Measurements from ENCODE around the gene POLR2J2. TPM values are rescaled to one million over a fixed set of nuclear protein-coding genes. Genes with fewer than 3 reads are reported as not detected.
A peak's percentile ranks its signal among the peaks of the same experiment; 100 is the strongest.
"Not testable (repeated sequence)": the region's sequence is repeated elsewhere in the genome, so short reads cannot be mapped to it uniquely, and the experiment has no call there.

POLR2J2 gene
- total and polyA plus RNA-seq, 9 of the 15 experiments (the other 6 are each of a cell fraction or from before 2014, with no cell fraction given), result 0.80 to 13.6 (median 5.2) TPM

- DNase-seq (ENCODE audit: extremely low read depth in 1 of 4, low spot score in 3 of 4); in situ Hi-C loops (cut with MboI); H3K27ac ChIP-seq (ENCODE audit: extremely low read depth, low read depth, low read length); H3K9me1 ChIP-seq (ENCODE audit: control insufficient read depth, insufficient read depth, low read length); H3K4me3 ChIP-seq; H3K27me3 ChIP-seq (ENCODE audit: control insufficient read depth in 2 of 2, insufficient read depth in 2 of 2, low read length in 2 of 2); H3K9ac ChIP-seq (ENCODE audit: insufficient read depth in 1 of 2, low read depth in 2 of 2, low read length in 2 of 2); POLR2A ChIA-PET; H3K79me2 ChIP-seq (ENCODE audit: control insufficient read depth, insufficient read depth, low read length); H3K4me2 ChIP-seq (ENCODE audit: insufficient read depth, low read length); H3K4me1 ChIP-seq (replicated peaks in 1 of 2; ENCODE audit: control insufficient read depth in 2 of 2, insufficient read depth in 2 of 2, low read length in 2 of 2); intact Hi-C loops (cut with micrococcal nuclease); CTCF ChIA-PET (ENCODE audit: low intra/inter-chr PET ratio); FAIRE-seq; H3K36me3 ChIP-seq (ENCODE audit: control insufficient read depth, insufficient read depth, low read length); BruUV-seq (replicated peaks); H4K20me1 ChIP-seq (replicated peaks; ENCODE audit: control insufficient read depth, insufficient read depth, low read length); H2AFZ ChIP-seq (ENCODE audit: low read depth, low read length); H3K9me3 ChIP-seq (replicated peaks; ENCODE audit: control insufficient read depth, insufficient read depth, low read depth, low read length): not testable (repeated sequence)
- peak; percentile 52 for ATAC-seq
- 2% methylated on average over 5 of the region's 5 CpGs for WGBS (ENCODE audit: insufficient coverage, low coverage, missing lambda C conversion rate)
These were observed 41.7 kb upstream of the POLR2J2 start for GRCh38 chr7:102713011-102713690.

GRCh38 chr7:102698962-102699750, 27.7 kb upstream of the POLR2J2 start:
- H3K4me1 ChIP-seq (replicated peaks in 1 of 2; ENCODE audit: control insufficient read depth in 2 of 2, insufficient read depth in 2 of 2, low read length in 2 of 2); CTCF ChIA-PET (ENCODE audit: low intra/inter-chr PET ratio); H3K4me3 ChIP-seq; H3K36me3 ChIP-seq (ENCODE audit: control insufficient read depth, insufficient read depth, low read length); H3K27me3 ChIP-seq (ENCODE audit: control insufficient read depth in 2 of 2, insufficient read depth in 2 of 2, low read length in 2 of 2); BruUV-seq (replicated peaks); POLR2A ChIA-PET; H3K9me1 ChIP-seq (ENCODE audit: control insufficient read depth, insufficient read depth, low read length); H3K79me2 ChIP-seq (ENCODE audit: control insufficient read depth, insufficient read depth, low read length); in situ Hi-C loops (cut with MboI); H3K9me3 ChIP-seq (replicated peaks; ENCODE audit: control insufficient read depth, insufficient read depth, low read depth, low read length); intact Hi-C loops (cut with micrococcal nuclease); H4K20me1 ChIP-seq (replicated peaks; ENCODE audit: control insufficient read depth, insufficient read depth, low read length): not testable (repeated sequence)
- FAIRE-seq (peak; percentile 71), DNase-seq (ENCODE audit: extremely low read depth in 1 of 4, low spot score in 3 of 4) (peak; percentile 4 to 73 (median 27)), ATAC-seq (peak; percentile 84)
- peak overlapping the region; percentile 68 for H3K4me2 ChIP-seq (ENCODE audit: insufficient read depth, low read length)
- H3K9ac ChIP-seq (ENCODE audit: insufficient read depth in 1 of 2, low read depth in 2 of 2, low read length in 2 of 2), result peak overlapping the region; percentile 40 to 61; a peak in 3 of 4 replicates
- H3K27ac ChIP-seq (ENCODE audit: extremely low read depth, low read depth, low read length), result peak overlapping the region; percentile 49; the same call in 2 of the 3 replicates
- WGBS (ENCODE audit: insufficient coverage, low coverage, missing lambda C conversion rate), result 7% methylated on average over 9 of the region's 9 CpGs
- peak overlapping the region; percentile 61 for H2AFZ ChIP-seq (ENCODE audit: low read depth, low read length)
- TF ChIP-seq MEF2A (IDR thresholded peaks at IDR 0.05; ENCODE audit: control insufficient read depth, low read depth, low read length) (peak; percentile 39; the same call in 1 of the 2 replicates), TAL1 (IDR thresholded peaks at IDR 0.05) (peak; percentile 74), CREM (IDR thresholded peaks at IDR 0.05; ENCODE audit: low read depth) (peak; percentile 41; the same call in 1 of the 2 replicates), POLR2AphosphoS5 (IDR thresholded peaks at IDR 0.05; ENCODE audit: control insufficient read depth, insufficient read depth, low read depth, low read length) (peak; percentile 70; the same call in 1 of the 2 replicates), TFAP4 (CRISPR knock-in tag; IDR thresholded peaks at IDR 0.05; ENCODE audit: borderline replicate concordance) (peak; percentile 22; the same call in 1 of the 2 replicates), MBD2 (IDR thresholded peaks at IDR 0.05; ENCODE audit: borderline replicate concordance, low read depth) (peak; percentile 27; the same call in 1 of the 2 replicates), FOSL1 (tag; conservative IDR thresholded peaks at IDR 0.05) (peak; percentile 45), SMAD4 (CRISPR knock-in tag; conservative IDR thresholded peaks at IDR 0.05) (0 out of 2 replicates have a peak, but pooled peaks have one; percentile 24), ARID1B (IDR thresholded peaks at IDR 0.05) (peak; percentile 83), ZEB2 (IDR thresholded peaks at IDR 0.05) (peak; percentile 76), DPF2 (IDR thresholded peaks at IDR 0.05) (peak; percentile 67), NCOR1 (IDR thresholded peaks at IDR 0.05) (peak; percentile 60), SMARCA4 (IDR thresholded peaks at IDR 0.05) (peak; percentile 44; the same call in 1 of the 2 replicates), CREB1 (IDR thresholded peaks at IDR 0.05) (peak; percentile 41; the same call in 1 of the 2 replicates), CREB1 (CRISPR knock-in tag; IDR thresholded peaks at IDR 0.05) (0 out of 2 replicates have a peak, but pooled peaks have one; percentile 20), MTA2 (IDR thresholded peaks at IDR 0.05; ENCODE audit: low read depth) (peak; percentile 61; the same call in 1 of the 2 replicates)

All from K562 (cell line).